ENCODE data around the gene RNF114.
"Not testable (repeated sequence)": the region's sequence is repeated elsewhere in the genome, so short reads cannot be mapped to it uniquely, and the experiment has no call there.

The RNF114 gene, protein sequence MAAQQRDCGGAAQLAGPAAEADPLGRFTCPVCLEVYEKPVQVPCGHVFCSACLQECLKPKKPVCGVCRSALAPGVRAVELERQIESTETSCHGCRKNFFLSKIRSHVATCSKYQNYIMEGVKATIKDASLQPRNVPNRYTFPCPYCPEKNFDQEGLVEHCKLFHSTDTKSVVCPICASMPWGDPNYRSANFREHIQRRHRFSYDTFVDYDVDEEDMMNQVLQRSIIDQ

GRCh38 chr20:49936153-49937026 lies at the start of gene RNF114:
RNF114 (plus strand) TSS chr20:49936397; CDS start chr20:49936413, 16 bp downstream.
- Histone ChIP-seq H3K4me3 (peak within 1 kb of the TSS; percentile 74 to 99 (median 93)), H3K27ac (peak within 1 kb of the TSS; percentile 80 to 98 (median 92))

DNA sequence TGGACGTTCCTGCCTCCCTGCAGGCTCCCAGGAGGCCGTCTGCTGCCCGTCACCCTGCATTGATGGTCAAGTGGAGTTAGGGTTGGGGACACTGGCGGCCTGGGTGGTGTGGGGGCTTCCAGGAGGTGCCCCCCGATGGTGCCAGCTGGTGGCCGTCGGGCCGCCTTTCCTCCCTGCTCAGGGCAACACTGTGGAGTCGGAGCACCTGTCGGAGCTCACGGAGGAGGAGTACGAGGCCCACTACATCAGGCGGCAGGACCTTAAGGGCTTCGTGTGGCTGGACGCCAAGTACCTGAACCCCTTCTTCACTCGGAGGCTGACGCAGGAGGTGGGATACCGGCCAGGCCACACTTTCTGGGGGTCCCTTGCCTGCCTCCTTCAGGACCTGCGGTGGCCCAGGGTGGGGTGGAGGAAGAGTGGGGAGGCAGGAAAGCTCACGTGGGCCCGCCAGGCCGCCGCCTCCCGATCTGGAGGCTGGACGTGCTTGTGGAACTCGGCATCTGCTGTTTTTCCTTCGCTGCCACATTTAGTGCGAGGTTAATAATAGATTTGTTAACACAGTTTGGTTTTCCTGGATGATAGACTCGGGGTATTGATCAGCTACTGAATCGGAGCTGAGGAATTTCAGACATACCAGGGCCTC lies 49.5 kb upstream of the RNF114 start:
- peak overlapping the region in 13 of 21 experiments; percentile 33 to 81 (median 59) for H3K27ac ChIP-seq
- H3K4me3 ChIP-seq = no peak overlapping the region

- Histone ChIP-seq H3K4me3 (no peak overlapping the region), H3K27ac (peak overlapping the region in 13 of 21 experiments; percentile 33 to 81 (median 59))
Observed at GRCh38 chr20:49887251-49888211, 48.7 kb upstream of the RNF114 start.

DNA sequence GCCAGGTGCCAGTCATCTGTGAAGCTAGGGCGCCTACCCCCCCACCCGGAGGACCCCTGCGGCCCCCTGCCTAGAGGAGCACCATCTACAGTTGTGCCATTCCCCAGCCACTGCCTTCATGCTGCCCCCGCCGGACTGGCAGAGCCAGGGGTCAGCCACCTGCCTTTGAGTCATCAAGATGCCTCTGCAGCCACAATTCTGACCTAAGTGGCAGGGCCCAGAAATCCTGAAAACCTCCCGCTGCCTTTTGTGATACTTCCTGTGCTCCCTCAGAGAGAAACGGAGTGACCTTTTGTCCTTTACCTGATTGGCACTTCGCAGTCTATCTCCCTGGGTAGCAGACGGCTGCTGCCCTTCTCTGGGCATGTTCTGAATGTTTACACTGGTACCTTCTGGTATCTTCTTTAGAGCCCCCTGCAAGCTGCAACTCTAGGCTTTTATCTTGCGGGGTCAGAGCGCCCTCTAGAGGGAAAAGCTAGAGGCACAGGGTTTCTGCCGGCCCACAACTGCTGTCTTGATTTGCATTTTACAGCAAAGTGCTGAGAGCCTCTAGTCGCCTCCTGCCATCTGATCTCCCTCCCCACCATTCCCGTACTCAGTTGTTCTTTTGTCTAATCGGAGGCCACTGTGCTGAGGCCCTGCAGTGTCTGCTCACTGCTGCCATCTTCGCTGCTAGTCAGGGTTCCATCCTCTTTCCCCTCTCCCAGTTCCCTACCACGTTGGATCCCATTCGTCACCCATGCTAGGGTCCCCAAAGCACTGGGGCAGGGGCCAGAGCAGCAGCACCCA lies 47.8 kb upstream of the RNF114 start:
- peak overlapping the region in 9 of 21 experiments; percentile 21 to 81 (median 52) for H3K27ac ChIP-seq
- H3K4me3 ChIP-seq = no peak overlapping the region

DNA sequence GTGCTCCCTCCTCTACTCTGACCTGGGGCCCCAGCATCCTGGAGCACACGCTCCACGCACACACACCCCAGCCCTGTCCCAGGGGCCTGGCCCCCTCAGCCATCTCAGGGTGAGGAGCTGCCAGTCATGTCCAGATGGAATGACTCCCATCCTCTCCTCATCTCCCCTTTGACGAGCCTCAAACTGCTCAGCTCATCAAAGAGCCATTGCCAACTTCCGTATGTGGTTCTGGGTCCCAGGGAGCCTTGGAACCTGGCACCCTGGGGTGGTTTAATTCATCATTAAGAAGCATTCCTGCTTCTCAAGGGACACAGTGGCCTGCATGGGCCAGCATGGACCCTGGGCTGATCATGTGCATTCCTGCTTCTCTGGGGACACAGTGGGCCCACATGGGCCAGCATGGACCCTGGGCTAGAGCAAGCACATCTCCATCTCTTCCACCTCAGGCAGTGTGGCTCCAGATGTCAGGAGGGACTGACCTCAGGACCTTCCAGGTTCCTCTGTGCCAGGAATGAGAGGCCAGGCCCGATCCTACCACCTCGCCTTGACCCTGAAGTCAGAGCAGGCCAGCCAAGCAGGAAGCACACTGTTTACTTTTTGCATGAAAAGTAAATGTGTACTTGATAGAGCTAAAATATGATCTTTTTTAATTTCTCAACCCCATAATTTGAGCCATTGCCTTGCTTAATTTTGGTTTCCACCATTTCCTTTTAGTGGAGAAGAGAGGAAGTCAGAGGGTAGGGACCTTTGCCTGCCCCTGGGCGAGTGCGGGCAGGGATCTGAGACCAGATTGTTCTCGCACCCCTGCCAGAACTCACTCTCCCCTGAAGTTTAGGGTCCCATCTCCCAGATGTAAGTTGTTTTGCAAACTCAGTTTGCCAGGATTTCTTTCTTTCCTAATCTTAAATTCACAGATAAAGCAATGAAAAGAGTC lies 46.9 kb upstream of the RNF114 start:
- Histone ChIP-seq H3K4me3 (no peak overlapping the region), H3K27ac (peak overlapping the region in 4 of 21 experiments; percentile 3 to 43 (median 19))

DNA sequence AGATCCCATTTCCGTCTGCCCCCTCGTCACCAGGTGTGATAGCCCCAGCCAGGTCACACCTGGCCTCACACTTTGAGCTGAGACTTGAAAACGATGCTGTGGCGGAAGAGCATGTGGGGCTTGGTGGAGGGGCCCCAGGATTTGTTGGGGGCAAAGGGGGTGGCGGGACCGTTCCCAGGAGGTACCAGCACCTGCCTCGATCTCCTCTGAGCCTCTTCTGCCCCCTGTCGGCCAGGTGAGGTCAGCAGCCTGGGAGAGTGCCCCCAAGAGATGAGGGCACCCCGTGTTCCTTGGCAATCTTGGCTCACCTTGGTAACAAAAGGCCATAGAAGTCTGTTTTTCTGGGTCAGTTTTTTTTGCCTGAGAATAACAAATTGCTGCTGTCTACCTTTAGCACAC lies 46.3 kb upstream of the RNF114 start:
- H3K27ac ChIP-seq = no peak overlapping the region
- no peak overlapping the region for H3K4me3 ChIP-seq

DNA sequence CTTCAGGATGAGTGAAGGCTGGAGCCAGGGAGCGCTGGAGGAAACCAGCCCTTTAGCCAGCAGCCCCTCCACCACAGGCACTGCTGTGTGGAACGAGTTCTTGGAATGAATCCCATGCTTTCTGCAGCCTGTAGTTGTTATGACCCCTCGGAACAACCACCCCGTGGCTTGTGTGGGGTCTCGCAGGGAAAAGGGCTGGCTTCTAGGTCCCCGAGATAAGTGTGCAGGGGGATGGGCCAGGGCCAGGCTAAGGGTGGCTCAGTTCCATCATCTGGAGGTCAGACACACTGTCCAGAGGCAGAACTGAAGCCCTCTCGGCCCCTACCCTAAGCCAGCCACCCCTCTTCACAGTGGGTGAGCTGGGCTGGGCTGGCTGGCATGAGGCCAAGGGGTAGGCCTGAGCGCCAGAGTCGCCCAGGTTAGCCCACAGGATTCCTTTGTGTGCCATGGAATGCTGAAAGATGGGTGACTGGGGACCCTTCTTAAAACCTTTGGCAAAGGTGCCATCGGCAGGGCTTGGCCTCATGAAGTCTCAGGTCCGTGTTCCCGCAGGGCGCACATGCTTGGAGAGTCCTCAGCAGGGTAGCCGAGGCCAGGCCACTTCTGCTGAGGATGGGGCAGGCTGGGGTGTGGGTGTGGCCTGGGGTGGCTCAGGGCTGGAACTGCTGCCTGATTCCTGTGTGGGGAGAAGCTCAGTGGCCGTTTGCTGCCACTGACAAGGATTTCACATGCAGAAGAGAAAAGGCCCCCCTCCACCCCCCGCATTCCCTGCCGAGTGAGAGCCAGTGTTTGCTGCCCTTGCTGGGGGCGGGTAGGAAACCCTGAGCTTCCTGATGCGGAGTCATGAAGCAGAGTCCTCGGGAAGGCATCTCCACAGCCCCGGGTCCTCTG lies 45.5 kb upstream of the RNF114 start:
- Histone ChIP-seq H3K27ac (peak overlapping the region in 1 of 21 experiments; percentile 16), H3K4me3 (no peak overlapping the region)

- Histone ChIP-seq H3K27ac (no peak overlapping the region), H3K4me3 (no peak overlapping the region)
Observed at GRCh38 chr20:49891476-49892110, 44.6 kb upstream of the RNF114 start.

GRCh38 chr20:49892260-49892659 lies 43.9 kb upstream of the RNF114 start:
- Histone ChIP-seq H3K27ac (no peak overlapping the region), H3K4me3 (no peak overlapping the region)

- H3K4me3 ChIP-seq = no peak overlapping the region
- H3K27ac ChIP-seq = peak overlapping the region in 1 of 21 experiments; percentile 70
Observed at GRCh38 chr20:49892817-49893216, 43.4 kb upstream of the RNF114 start.

GRCh38 chr20:49893242-49894072 lies 42.7 kb upstream of the RNF114 start:
- Histone ChIP-seq H3K27ac (peak overlapping the region in 2 of 21 experiments; percentile 11 to 70), H3K4me3 (no peak overlapping the region)

DNA sequence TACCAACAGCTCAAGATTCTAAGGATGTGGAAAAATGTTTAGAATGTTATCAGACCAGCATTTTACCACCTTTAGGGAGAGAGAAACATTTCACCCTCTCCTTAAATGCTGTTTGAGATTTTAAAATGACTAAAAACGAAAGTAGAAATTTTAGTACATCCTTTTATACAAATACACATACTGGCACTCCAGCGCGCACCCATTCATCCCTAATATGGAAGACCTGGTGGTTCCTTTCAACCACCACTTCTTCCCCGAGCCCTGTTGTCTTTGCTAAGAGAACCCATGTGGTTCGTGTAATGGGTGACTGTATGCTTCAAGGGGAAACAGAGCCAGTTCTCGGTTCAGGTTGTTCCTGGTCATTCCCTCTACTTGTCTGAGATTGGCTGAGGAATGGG lies 42.1 kb upstream of the RNF114 start:
- H3K27ac ChIP-seq = peak overlapping the region in 1 of 21 experiments; percentile 70
- H3K4me3 ChIP-seq = no peak overlapping the region

DNA sequence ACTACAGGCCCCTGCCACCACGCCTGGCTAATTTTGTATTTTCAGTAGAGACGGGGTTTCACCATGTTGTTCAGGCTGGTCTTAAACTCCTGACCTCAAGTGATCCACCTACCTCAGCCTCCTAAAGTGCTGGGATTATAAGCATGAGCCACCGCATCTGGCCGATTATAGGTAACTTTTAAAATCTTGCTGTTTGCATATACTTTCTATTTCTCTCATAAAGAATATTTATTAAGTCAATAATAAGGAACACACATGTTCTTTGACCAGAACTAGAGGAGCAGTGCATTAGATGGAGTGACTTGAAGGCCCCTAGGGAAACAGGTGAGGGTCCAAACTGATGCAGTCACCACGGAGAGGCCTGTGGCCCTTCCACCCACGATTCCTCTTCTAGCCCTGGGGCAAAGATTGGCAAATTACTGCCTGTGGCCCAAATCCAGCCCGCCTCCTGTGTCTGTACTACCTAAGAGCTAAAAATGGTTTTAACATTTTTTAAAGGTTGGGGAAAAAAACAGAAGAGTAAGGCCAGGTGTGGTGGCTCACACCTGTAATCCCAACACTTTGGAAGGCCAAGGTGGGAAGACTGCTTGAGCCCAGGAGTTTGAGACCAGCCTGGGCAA lies 40.6 kb upstream of the RNF114 start:
- not testable (repeated sequence) for H3K4me3 ChIP-seq
- peak overlapping the region in 1 of 21 experiments; percentile 33 for H3K27ac ChIP-seq

GRCh38 chr20:49896204-49896603 lies 40.0 kb upstream of the RNF114 start:
- peak overlapping the region in 1 of 21 experiments; percentile 33 for H3K27ac ChIP-seq

More at GRCh38 chr20:49896204-49896603, 40.0 kb upstream of the RNF114 start:
- no peak overlapping the region for H3K4me3 ChIP-seq
